Gastrocnemius medialis (tissue), 4 donors: ENCODE measurements around the gene SYT9.

ENCODE experiments used
- CTCF ChIP-seq, 5 experiments: fragments of 450-650 bp in 3 of 5; fragments of 200-600 bp in 2 of 5; sonication (generic) in 2 of 5; IDR thresholded peaks in 4 of 5; conservative IDR thresholded peaks in 1 of 5; 1 replicate in 4 of 5; 2 replicates in 1 of 5; pipeline ENCODE4 v1.5.1; 2016 to 2019; ENCODE audit warnings: antibody characterized with exemption in 5 of 5, mild to moderate bottlenecking in 3 of 5, moderate library complexity in 3 of 5
- POLR2A ChIP-seq, 2 donors: fragments of 450-650 bp; IDR thresholded peaks; one replicate each; pipeline ENCODE4 v1.6.1; 2017; ENCODE audit warnings: antibody characterized with exemption in 2 of 2, mild to moderate bottlenecking in 2 of 2, moderate library complexity in 2 of 2

GRCh38 chr11:7385532-7385931 lies 133.8 kb downstream of the SYT9 start:
- TF ChIP-seq CTCF (IDR thresholded peaks at IDR 0.05 in 4 of 5, conservative IDR thresholded peaks at IDR 0.05 in 1 of 5) (no peak), POLR2A (IDR thresholded peaks at IDR 0.05) (no peak)
